Osteoblast (primary cell): ENCODE measurements around the gene CMKLR1. TPM values are rescaled to one million over a fixed set of nuclear protein-coding genes. Genes with fewer than 3 reads are reported as not detected.

Experiments used
- DNase-seq: peaks from one replicate; pipeline ENCODE4 v3.0.0; 2011; ENCODE audit warnings: low spot score, mixed read lengths; ENCODE audit not compliant: insufficient read length; ENCODE audit errors: missing footprints
- H2AFZ ChIP-seq: 2 replicates; pipeline ENCODE4 v1.6.0; 2011; ENCODE audit warnings: mild to moderate bottlenecking, low read length
- H3K27ac ChIP-seq: 2 replicates; pipeline ENCODE4 v1.5.1; 2011; ENCODE audit warnings: mild to moderate bottlenecking, low read depth, low read length, moderate library complexity
- H3K27me3 ChIP-seq: 2 replicates; pipeline ENCODE4 v1.6.0; 2012; ENCODE audit warnings: mild to moderate bottlenecking, control low read depth, inconsistent platforms, low read length, moderate library complexity; ENCODE audit not compliant: insufficient read depth
- H3K36me3 ChIP-seq: 2 replicates; pipeline ENCODE4 v1.5.1; 2011; ENCODE audit warnings: mild to moderate bottlenecking, low read length, control low read depth, moderate library complexity; ENCODE audit not compliant: insufficient read depth
- H3K4me1 ChIP-seq: 2 replicates; pipeline ENCODE4 v1.5.1; 2011; ENCODE audit warnings: mild to moderate bottlenecking, low read length, control low read depth, moderate library complexity; ENCODE audit not compliant: insufficient read depth
- H3K4me2 ChIP-seq: 2 replicates; pipeline ENCODE4 v1.6.0; 2011; ENCODE audit warnings: mild to moderate bottlenecking, low read length; ENCODE audit not compliant: insufficient read depth
- H3K4me3 ChIP-seq: fragments of 200-600 bp; sonication (generic); 3 replicates; pipeline ENCODE4 v1.5.1; 2012; ENCODE audit warnings: mild to moderate bottlenecking, low read length, inconsistent platforms; ENCODE audit not compliant: insufficient read depth
- H3K79me2 ChIP-seq: 2 replicates; pipeline ENCODE4 v1.6.0; 2012; ENCODE audit warnings: mild to moderate bottlenecking, low read length, control low read depth, inconsistent platforms; ENCODE audit not compliant: insufficient read depth
- H3K9me3 ChIP-seq: 2 replicates; pipeline ENCODE4 v1.5.1; 2011; ENCODE audit warnings: low read depth, low read length, control low read depth
- H4K20me1 ChIP-seq: 2 replicates; pipeline ENCODE4 v1.6.0; 2012; ENCODE audit warnings: mild to moderate bottlenecking, low read length, control low read depth; ENCODE audit not compliant: insufficient read depth
- total RNA-seq: library from RNA; depleted of rRNA; stranded (reverse); fragments of >200 nt; gene quantifications from 2 replicates; pipeline ENCODE4 v1.2.3, GENCODE V29; 2012
- TF ChIP-seq, protein P1 (sequence below): IDR thresholded peaks from 2 replicates; pipeline ENCODE4 v1.5.1; 2011; ENCODE audit warnings: mild to moderate bottlenecking, low read depth, low read length, moderate library complexity; ENCODE audit errors: extremely low read depth

Gene CMKLR1
- total RNA-seq, 1 donor: 9.8 TPM

DNA sequence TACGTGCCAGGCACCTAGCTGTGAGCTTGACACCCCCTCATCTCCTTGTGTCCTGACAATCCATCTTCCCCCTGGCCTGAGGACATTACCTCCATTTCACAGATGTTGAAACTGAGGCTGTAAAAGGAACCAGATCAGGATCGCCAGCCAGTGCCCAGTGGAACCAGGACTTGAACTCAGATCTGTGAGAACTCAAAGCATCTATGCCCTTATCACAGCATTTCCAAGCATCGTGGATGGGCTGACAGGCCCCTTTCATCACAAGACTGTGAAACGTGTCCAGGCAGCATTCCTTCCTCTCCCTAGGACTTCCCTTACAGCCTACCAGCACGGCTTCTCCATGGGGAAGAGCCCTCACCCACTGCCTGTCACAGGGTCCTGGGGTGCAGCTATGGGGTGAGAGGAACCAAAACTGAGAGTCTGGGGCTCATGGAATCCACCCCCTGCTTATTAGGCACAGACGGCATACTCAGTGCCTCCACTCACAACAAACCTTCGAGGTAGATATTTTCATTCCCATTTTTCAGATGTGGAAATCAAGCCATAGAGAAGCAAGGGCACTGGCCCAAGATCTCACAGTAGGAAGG is 26.9 kb downstream of the CMKLR1 start:
- H2AFZ ChIP-seq: no peak overlapping the region
- no peaks in the 10 kb centered on the region for H4K20me1 ChIP-seq
- H3K4me1 ChIP-seq: peaks cover 38% of the 10 kb centered on the region
- H3K4me3 ChIP-seq: no peak overlapping the region
- no peaks in the 10 kb centered on the region for H3K79me2 ChIP-seq
- DNase-seq: no peak
- TF ChIP-seq, protein P1, sequence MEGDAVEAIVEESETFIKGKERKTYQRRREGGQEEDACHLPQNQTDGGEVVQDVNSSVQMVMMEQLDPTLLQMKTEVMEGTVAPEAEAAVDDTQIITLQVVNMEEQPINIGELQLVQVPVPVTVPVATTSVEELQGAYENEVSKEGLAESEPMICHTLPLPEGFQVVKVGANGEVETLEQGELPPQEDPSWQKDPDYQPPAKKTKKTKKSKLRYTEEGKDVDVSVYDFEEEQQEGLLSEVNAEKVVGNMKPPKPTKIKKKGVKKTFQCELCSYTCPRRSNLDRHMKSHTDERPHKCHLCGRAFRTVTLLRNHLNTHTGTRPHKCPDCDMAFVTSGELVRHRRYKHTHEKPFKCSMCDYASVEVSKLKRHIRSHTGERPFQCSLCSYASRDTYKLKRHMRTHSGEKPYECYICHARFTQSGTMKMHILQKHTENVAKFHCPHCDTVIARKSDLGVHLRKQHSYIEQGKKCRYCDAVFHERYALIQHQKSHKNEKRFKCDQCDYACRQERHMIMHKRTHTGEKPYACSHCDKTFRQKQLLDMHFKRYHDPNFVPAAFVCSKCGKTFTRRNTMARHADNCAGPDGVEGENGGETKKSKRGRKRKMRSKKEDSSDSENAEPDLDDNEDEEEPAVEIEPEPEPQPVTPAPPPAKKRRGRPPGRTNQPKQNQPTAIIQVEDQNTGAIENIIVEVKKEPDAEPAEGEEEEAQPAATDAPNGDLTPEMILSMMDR: no peak
- no peaks in the 10 kb centered on the region for H3K36me3 ChIP-seq
- no peak overlapping the region for H3K27ac ChIP-seq
- no peaks in the 10 kb centered on the region for H3K27me3 ChIP-seq
- no peak overlapping the region for H3K4me2 ChIP-seq
- H3K9me3 ChIP-seq: no peaks in the 10 kb centered on the region

DNA sequence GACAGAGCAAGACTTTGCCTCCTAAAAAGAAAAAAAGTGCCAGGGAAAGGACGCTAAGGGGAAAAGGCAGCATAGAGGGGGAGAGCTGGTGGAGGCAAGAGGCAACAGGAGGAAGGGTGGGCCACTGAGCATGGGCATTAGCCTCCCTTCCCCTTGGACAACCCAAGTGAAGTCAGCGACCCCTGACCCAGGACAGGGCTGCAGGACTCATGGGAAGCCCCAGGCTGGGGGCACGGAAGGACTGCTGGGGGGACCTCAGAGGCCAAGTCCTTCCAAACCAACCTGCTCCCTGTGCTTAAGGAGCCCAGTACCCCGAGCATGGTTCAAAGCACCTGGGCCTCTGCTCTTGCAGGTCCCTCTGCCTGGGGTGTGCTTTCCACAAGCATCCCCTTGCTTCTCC is 27.5 kb downstream of the CMKLR1 start:
- TF ChIP-seq, protein P1: no peak
- Histone ChIP-seq H3K27me3 (no peaks in the 10 kb centered on the region), H3K4me3 (no peak overlapping the region), H3K36me3 (no peaks in the 10 kb centered on the region), H3K9me3 (no peaks in the 10 kb centered on the region), H3K4me1 (peaks cover 43% of the 10 kb centered on the region), H3K27ac (no peak overlapping the region), H3K4me2 (no peak overlapping the region), H3K79me2 (no peaks in the 10 kb centered on the region), H4K20me1 (no peaks in the 10 kb centered on the region), H2AFZ (no peak overlapping the region)
- DNase-seq: no peak

DNA sequence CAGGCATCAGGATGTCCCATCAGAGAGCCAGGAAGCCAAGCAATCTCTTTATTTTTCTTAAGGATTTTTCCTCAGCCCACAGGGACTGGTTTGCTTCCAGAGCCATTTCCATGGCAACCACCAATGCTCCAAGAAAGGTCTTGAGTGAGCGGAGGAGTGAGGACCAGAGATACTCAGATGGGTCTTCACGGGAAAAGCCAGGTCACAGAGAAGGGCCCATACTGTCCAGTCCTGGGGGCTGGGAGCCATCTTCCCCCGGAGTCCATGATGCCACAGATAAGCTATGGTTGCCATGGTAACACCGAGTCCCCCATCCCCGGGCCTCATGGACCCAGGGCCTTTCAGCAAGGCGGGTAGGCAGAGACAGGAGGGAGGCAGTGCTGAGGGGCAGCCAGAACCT is 28.6 kb downstream of the CMKLR1 start:
- Histone ChIP-seq H3K4me2 (no peak overlapping the region), H3K4me1 (peaks cover 53% of the 10 kb centered on the region)
- no peak for DNase-seq

DNA sequence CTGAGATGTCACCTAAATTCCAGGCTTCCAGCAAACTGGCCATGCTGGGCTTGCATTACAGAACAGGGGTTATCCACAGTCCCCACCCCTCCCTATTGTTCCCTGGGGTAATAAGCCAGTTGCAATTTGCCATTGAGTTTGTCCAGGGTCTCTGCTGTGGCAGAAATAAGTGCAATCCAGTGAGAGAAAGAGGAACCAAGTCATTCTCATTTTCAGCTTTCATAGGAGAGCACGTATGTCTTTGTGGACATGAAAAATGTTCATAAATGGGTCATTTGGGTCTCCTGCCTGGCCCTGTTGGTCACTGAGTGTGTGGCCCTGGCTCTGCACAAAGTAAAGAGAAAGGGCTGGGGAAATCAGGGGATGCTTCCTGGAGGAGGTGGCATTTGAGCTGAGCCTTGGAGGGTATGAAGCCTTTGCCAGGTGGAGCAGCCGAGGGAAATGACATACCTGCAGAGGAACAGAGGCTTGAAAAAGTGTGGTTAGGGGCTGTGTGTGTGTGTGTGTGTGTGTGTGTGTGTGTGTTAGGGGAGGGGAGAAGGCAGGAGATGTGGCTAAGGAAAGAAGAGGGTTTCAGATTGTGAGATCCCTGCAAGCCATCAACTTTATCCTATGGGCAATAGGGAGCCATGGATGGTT is 29.3 kb downstream of the CMKLR1 start:
- no peak overlapping the region for H3K4me3 ChIP-seq
- no peak overlapping the region for H3K4me2 ChIP-seq
- no peak overlapping the region for H3K27ac ChIP-seq
- H3K4me1 ChIP-seq: peaks cover 59% of the 10 kb centered on the region
- no peaks in the 10 kb centered on the region for H3K9me3 ChIP-seq
- no peaks in the 10 kb centered on the region for H3K36me3 ChIP-seq
- H3K27me3 ChIP-seq: no peaks in the 10 kb centered on the region
- no peaks in the 10 kb centered on the region for H4K20me1 ChIP-seq
- TF ChIP-seq, protein P1: no peak
- no peaks in the 10 kb centered on the region for H3K79me2 ChIP-seq
- no peak overlapping the region for H2AFZ ChIP-seq
- no peak for DNase-seq

More for the DNA sequence above, 28.6 kb downstream of the CMKLR1 start:
- H3K27ac ChIP-seq: no peak overlapping the region
- no peaks in the 10 kb centered on the region for H4K20me1 ChIP-seq
- TF ChIP-seq, protein P1: no peak
- H3K27me3 ChIP-seq: no peaks in the 10 kb centered on the region
- no peaks in the 10 kb centered on the region for H3K79me2 ChIP-seq
- no peak overlapping the region for H2AFZ ChIP-seq
- H3K36me3 ChIP-seq: no peaks in the 10 kb centered on the region
- H3K9me3 ChIP-seq: no peaks in the 10 kb centered on the region
- no peak overlapping the region for H3K4me3 ChIP-seq
